Omental fat pad (tissue), 4 donors: ENCODE data around the gene CKS1B. TPM values are rescaled to one million over a fixed set of nuclear protein-coding genes. Genes with fewer than 3 reads are reported as not detected.
"Not testable (repeated sequence)": the region's sequence is repeated elsewhere in the genome, so short reads cannot be mapped to it uniquely, and the experiment has no call there.

Source experiments
- ATAC-seq: fragments of 150-250 bp; one replicate; pipeline ENCODE4 v1.9.1; 2016; ENCODE audit warnings: mild to moderate bottlenecking, moderate library complexity; ENCODE audit not compliant: low FRiP score
- DNase-seq: peaks from one replicate; pipeline ENCODE4 v3.0.0-alpha.2; 2019; ENCODE audit warnings: low spot score
- total RNA-seq, 4 donors: library from RNA; depleted of rRNA; stranded (reverse); fragments of >200 nt; gene quantifications; one replicate each; pipeline ENCODE4 v1.1.0, GENCODE V29; 2016
- TF ChIP-seq, protein P1 (sequence below), 3 donors: fragments of 450-650 bp; IDR thresholded peaks; one replicate each; pipeline ENCODE4 v1.5.1; 2016 to 2017; ENCODE audit warnings: antibody characterized with exemption in 3 of 3, mild to moderate bottlenecking in 3 of 3, moderate library complexity in 2 of 3

The CKS1B gene
- total RNA-seq, 4 donors from 2014 or later: 34.0 to 72.8 (median 43.2) TPM

- TF ChIP-seq, protein P1, sequence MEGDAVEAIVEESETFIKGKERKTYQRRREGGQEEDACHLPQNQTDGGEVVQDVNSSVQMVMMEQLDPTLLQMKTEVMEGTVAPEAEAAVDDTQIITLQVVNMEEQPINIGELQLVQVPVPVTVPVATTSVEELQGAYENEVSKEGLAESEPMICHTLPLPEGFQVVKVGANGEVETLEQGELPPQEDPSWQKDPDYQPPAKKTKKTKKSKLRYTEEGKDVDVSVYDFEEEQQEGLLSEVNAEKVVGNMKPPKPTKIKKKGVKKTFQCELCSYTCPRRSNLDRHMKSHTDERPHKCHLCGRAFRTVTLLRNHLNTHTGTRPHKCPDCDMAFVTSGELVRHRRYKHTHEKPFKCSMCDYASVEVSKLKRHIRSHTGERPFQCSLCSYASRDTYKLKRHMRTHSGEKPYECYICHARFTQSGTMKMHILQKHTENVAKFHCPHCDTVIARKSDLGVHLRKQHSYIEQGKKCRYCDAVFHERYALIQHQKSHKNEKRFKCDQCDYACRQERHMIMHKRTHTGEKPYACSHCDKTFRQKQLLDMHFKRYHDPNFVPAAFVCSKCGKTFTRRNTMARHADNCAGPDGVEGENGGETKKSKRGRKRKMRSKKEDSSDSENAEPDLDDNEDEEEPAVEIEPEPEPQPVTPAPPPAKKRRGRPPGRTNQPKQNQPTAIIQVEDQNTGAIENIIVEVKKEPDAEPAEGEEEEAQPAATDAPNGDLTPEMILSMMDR (IDR thresholded peaks at IDR 0.05): no peak
These were observed 3.9 kb downstream of the CKS1B start for GRCh38 chr1:154978360-154978759.

DNA sequence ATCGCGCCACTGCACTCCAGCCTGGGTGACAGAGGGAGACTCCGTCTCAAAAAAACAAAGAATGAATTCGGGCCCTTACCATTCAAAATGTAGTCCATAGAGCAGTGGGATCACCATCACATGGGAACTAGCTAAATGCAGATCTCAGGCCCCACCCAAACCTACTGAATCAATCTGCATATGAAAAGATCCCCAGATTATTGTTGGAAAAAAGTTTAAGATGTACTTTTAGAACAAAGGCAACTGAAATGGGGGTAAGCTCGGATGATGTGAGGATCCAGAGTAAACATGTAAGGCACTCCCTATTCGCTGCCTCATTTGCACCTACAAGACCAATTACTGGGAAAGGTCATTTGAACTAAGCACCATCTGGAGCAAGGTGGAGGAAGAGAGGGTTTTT is 7.9 kb downstream of the CKS1B start:
- TF ChIP-seq, protein P1 (IDR thresholded peaks at IDR 0.05): no peak
- ATAC-seq (no peak), DNase-seq (no peak)

More at GRCh38 chr1:154978360-154978759, 3.9 kb downstream of the CKS1B start:
- no peak for ATAC-seq
- no peak for DNase-seq

- ATAC-seq: peak; percentile 99
- TF ChIP-seq, protein P1 (IDR thresholded peaks at IDR 0.05): no peak
- DNase-seq: peak; percentile 89
These were observed 8.6 kb downstream of the CKS1B start, which contains the start of gene FLAD1 for GRCh38 chr1:154982897-154983648. Gene FLAD1 (plus strand): TSS chr1:154983344. CDS start chr1:154983695, 351 bp downstream.

DNA sequence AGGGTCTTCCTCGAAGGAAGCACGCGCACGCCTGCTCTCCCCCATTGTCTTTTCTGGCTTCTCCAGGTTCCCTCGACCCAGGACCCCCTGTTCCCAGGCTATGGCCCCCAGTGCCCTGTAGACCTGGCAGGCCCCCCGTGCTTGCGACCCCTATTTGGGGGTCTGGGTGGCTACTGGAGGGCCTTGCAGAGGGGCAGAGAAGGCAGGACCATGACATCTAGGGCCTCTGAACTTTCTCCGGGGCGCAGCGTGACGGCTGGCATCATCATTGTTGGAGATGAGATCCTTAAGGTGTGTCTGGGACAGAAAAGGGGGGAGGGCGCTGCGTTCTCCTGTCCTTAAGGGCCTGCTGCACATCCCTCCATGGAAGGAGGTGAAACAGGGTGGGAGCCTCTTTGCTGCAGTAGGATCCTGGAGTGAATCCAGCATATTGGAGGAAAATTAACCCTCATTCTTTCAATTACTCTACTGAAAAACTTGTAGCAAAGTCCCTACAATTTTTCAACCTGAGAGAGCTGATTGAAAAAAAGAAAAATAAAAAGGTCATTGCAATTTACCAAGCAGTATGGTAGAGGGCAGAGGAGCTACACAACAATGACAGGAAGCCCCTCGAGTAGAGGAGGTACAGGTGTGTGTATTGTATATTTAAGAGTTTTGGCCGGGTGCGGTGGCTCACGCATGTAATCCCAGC is 9.4 kb downstream of the CKS1B start:
- TF ChIP-seq, protein P1 (IDR thresholded peaks at IDR 0.05): no peak
- no peak for DNase-seq
- no peak for ATAC-seq

DNA sequence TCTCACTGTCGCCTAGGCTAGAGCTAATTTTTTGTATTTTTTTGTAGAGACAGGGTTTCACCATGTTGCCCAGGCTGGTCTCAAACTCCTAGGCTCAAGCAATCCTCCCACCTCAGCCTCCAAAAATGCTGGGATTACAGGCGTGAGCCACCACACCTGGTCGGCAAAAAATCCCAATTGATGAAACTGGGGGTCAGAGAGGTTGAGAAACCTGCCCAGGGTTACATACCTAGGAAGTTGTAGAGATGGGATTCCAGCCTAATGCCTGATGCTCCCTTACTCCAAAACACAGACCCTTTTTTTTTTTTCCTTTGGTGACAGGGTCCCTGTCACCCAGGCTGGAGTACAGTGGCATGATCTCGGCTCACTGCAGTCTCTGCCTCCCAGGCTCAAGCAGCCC is 12.3 kb downstream of the CKS1B start:
- DNase-seq, ATAC-seq: not testable (repeated sequence)

- ATAC-seq (no peak), DNase-seq (no peak)
- TF ChIP-seq, protein P1 (IDR thresholded peaks at IDR 0.05): no peak
These were observed 12.8 kb downstream of the CKS1B start for GRCh38 chr1:154987326-154987725.

DNA sequence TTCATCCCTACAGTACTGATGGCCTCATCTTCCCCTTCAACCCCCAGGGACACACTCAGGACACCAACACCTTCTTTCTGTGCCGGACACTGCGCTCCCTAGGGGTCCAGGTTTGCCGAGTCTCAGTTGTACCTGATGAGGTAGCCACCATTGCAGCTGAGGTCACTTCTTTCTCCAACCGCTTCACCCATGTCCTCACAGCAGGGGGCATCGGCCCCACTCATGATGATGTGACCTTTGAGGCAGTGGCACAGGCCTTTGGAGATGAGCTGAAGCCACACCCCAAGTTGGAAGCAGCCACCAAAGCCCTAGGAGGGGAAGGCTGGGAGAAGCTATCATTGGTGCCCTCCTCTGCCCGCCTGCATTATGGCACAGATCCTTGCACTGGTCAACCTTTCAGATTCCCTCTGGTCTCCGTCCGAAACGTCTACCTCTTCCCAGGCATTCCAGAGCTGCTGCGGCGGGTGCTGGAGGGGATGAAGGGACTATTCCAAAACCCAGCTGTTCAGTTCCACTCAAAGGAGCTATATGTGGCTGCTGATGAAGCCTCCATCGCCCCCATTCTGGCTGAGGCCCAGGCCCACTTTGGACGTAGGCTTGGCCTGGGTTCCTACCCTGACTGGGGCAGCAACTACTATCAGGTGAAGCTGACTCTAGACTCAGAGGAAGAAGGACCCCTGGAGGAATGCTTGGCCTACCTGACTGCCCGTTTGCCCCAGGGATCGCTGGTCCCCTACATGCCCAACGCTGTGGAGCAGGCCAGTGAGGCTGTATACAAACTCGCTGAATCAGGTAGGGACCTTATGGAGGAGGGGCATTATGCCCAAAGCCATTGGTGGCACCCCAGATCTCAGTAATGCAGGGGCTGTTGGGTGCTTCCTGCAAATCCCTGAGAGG is 13.8 kb downstream of the CKS1B start:
- DNase-seq (no peak), ATAC-seq (no peak)
- TF ChIP-seq, protein P1 (IDR thresholded peaks at IDR 0.05): no peak
